Endodermal cell (in vitro differentiated cells): ENCODE results near the gene FARP1. TPM values are rescaled to one million over a fixed set of nuclear protein-coding genes. Genes with fewer than 3 reads are reported as not detected.

ENCODE experiments used
- DNase-seq: peaks from one replicate; pipeline ENCODE4 v3.0.0-alpha.2; 2017
- H3K27ac ChIP-seq: 2 replicates; pipeline ENCODE4 v1.5.1; 2013; ENCODE audit warnings: mild to moderate bottlenecking, low read depth, low read length, moderate library complexity
- H3K27me3 ChIP-seq: 2 replicates; pipeline ENCODE4 v1.6.1; 2013; ENCODE audit warnings: mild to moderate bottlenecking, low read length, moderate library complexity; ENCODE audit not compliant: insufficient read depth, control insufficient read depth, poor library complexity, severe bottlenecking
- H3K36me3 ChIP-seq: 2 replicates; pipeline ENCODE4 v1.7.0; 2013; ENCODE audit warnings: mild to moderate bottlenecking, low read length, moderate library complexity; ENCODE audit not compliant: control insufficient read depth, insufficient read depth
- H3K4me1 ChIP-seq: one replicate; pipeline ENCODE4 v1.7.0; 2013; ENCODE audit warnings: low read length; ENCODE audit not compliant: control insufficient read depth, insufficient read depth
- H3K4me3 ChIP-seq: 2 replicates; pipeline ENCODE4 v1.5.1; 2013; ENCODE audit warnings: mild to moderate bottlenecking, low read length, moderate library complexity
- H3K9ac ChIP-seq: 2 replicates; pipeline ENCODE4 v1.6.1; 2013; ENCODE audit warnings: mild to moderate bottlenecking, low read length, moderate library complexity; ENCODE audit not compliant: poor library complexity, severe bottlenecking; ENCODE audit errors: extremely low read depth
- H3K9me3 ChIP-seq: 2 replicates; pipeline ENCODE4 v1.6.1; 2013; ENCODE audit warnings: mild to moderate bottlenecking, low read length, moderate library complexity; ENCODE audit not compliant: control insufficient read depth
- H3K27ac Mint-ChIP-seq: 2 replicates; pipeline ENCODE4 v1.8.0; 2020; ENCODE audit warnings: mixed read lengths
- H3K27me3 Mint-ChIP-seq: 2 replicates; pipeline ENCODE4 v1.8.0; 2021; ENCODE audit warnings: mild to moderate bottlenecking, mixed read lengths; ENCODE audit not compliant: insufficient read depth
- H3K36me3 Mint-ChIP-seq: 2 replicates; pipeline ENCODE4 v1.8.0; 2020; ENCODE audit warnings: low read depth, mixed read lengths
- H3K4me1 Mint-ChIP-seq: 2 replicates; pipeline ENCODE4 v1.8.0; 2020; ENCODE audit warnings: mixed read lengths
- H3K4me3 Mint-ChIP-seq: 2 replicates; pipeline ENCODE4 v1.8.0; 2020; ENCODE audit warnings: mild to moderate bottlenecking, moderate library complexity, mixed read lengths
- H3K9me3 Mint-ChIP-seq: 2 replicates; pipeline ENCODE4 v1.8.0; 2020; ENCODE audit warnings: mild to moderate bottlenecking, mixed read lengths
- CTCF ChIP-seq: fragments of 200-600 bp; sonication (generic); conservative IDR thresholded peaks from 2 replicates; pipeline ENCODE4 v1.5.0; 2021; ENCODE audit warnings: antibody characterized with exemption, mild to moderate bottlenecking
- WGBS, 2 experiments: methylation state at CpG; one replicate each; pipeline versions ENCODE4 v1.1.5 to v1.1.7; 2013; ENCODE audit warnings: missing lambda C conversion rate in 2 of 2, mixed read lengths in 1 of 2; ENCODE audit not compliant: insufficient coverage in 1 of 2, insufficient read length in 1 of 2; 5-methylcytosine and 5-hydroxymethylcytosine counted together
- total RNA-seq, 2 donors: library from RNA; stranded (reverse); fragmentation: NEBNext Ultra II Directional in 1 of 2; extraction: Animal tissue kit (Norgen Biotek cat#: 25700) in 1 of 2; gene quantifications; 2 replicates in 1 of 2; 3 replicates in 1 of 2; pipeline ENCODE4 v1.2.1, GENCODE V29; 2021

The FARP1 gene
- total RNA-seq, 2 donors from 2014 or later, result 237 to 319 TPM

GRCh38 chr13:98261165-98261702, 118.3 kb downstream of the FARP1 start:
- DNase-seq, result peak; percentile 36
- peaks cover 8% of the 10 kb centered on the region for H3K36me3 Mint-ChIP-seq
- H3K27ac Mint-ChIP-seq, result no peak overlapping the region
- peaks cover 17% of the 10 kb centered on the region for H3K36me3 ChIP-seq
- H3K4me3 Mint-ChIP-seq, result no peak overlapping the region
- no peaks in the 10 kb centered on the region for H3K27me3 Mint-ChIP-seq
- no peak overlapping the region for H3K9ac ChIP-seq
- peaks cover 30% of the 10 kb centered on the region for H3K4me1 Mint-ChIP-seq
- H3K4me3 ChIP-seq, result no peak overlapping the region
- no peak for TF ChIP-seq CTCF
- H3K9me3 ChIP-seq, result no peaks in the 10 kb centered on the region
- H3K4me1 ChIP-seq, result peaks cover 8% of the 10 kb centered on the region
- H3K27me3 ChIP-seq, result no peaks in the 10 kb centered on the region
- H3K9me3 Mint-ChIP-seq, result no peaks in the 10 kb centered on the region
- 95 to 100% methylated on average over 1 to 6 of the region's 6 CpGs for WGBS, 2 experiments
- no peak overlapping the region for H3K27ac ChIP-seq

- H3K4me3 Mint-ChIP-seq, result no peak overlapping the region
These were observed 119.4 kb downstream of the FARP1 start for GRCh38 chr13:98262292-98262691.

GRCh38 chr13:98263841-98264240, 120.9 kb downstream of the FARP1 start:
- H3K4me3 Mint-ChIP-seq, result no peak overlapping the region
- H3K36me3 Mint-ChIP-seq, result peaks cover 13% of the 10 kb centered on the region
- no peak for TF ChIP-seq CTCF
- H3K27me3 ChIP-seq, result no peaks in the 10 kb centered on the region
- peaks cover 10% of the 10 kb centered on the region for H3K4me1 ChIP-seq
- no peak overlapping the region for H3K27ac ChIP-seq
- H3K9me3 ChIP-seq, result no peaks in the 10 kb centered on the region
- peaks cover 48% of the 10 kb centered on the region for H3K4me1 Mint-ChIP-seq
- H3K27ac Mint-ChIP-seq, result no peak overlapping the region
- WGBS, 2 experiments, result 84 to 88% methylated on average over 1 to 2 of the region's 2 CpGs
- H3K27me3 Mint-ChIP-seq, result no peaks in the 10 kb centered on the region
- H3K9ac ChIP-seq, result no peak overlapping the region
- peaks cover 28% of the 10 kb centered on the region for H3K36me3 ChIP-seq
- DNase-seq, result peak; percentile 10
- no peak overlapping the region for H3K4me3 ChIP-seq
- no peaks in the 10 kb centered on the region for H3K9me3 Mint-ChIP-seq

More at GRCh38 chr13:98262292-98262691, 119.4 kb downstream of the FARP1 start:
- no peaks in the 10 kb centered on the region for H3K9me3 ChIP-seq
- Mint-ChIP-seq H3K27me3 (no peaks in the 10 kb centered on the region), H3K27ac (no peak overlapping the region), H3K9me3 (no peaks in the 10 kb centered on the region), H3K36me3 (peaks cover 4% of the 10 kb centered on the region), H3K4me1 (peaks cover 39% of the 10 kb centered on the region)
- H3K4me1 ChIP-seq, result peaks cover 10% of the 10 kb centered on the region
- TF ChIP-seq CTCF, result no peak
- no peak overlapping the region for H3K9ac ChIP-seq
- no peaks in the 10 kb centered on the region for H3K27me3 ChIP-seq
- DNase-seq, result peak; percentile 17
- H3K36me3 ChIP-seq, result peaks cover 19% of the 10 kb centered on the region
- no peak overlapping the region for H3K4me3 ChIP-seq
- no peak overlapping the region for H3K27ac ChIP-seq
- WGBS, 2 experiments, result 95% methylated on average over 5 of the region's 5 CpGs
